ENCODE measurements around the gene IL1F10. TPM values are rescaled to one million over a fixed set of nuclear protein-coding genes. Genes with fewer than 3 reads are reported as not detected.

IL1F10 gene
- polyA plus RNA-seq, 1 donor (not counting 4 experiments of a cell fraction or from before 2014, with no cell fraction given): 0.37 TPM

- no peak overlapping the region for H3K9ac ChIP-seq (ENCODE audit: control insufficient read depth, extremely low read depth, insufficient read depth, low read length)
- FAIRE-seq (no peak), DNase-seq (ENCODE audit: low read depth, low spot score) (no peak)
- H3K4me3 ChIP-seq (ENCODE audit: control insufficient read depth in 2 of 3, extremely low read depth in 1 of 3, insufficient read depth in 2 of 3, low read depth in 1 of 3, low read length in 3 of 3): no peak overlapping the region
- dilution Hi-C loops (cut with MboI; ENCODE audit: extremely low pct_ligation_motif_present, low sequenced_read_pairs): no loop called here
- H2AFZ ChIP-seq (ENCODE audit: control insufficient read depth, low read length): no peak overlapping the region
- H4K20me1 ChIP-seq (ENCODE audit: control insufficient read depth, extremely low read depth, insufficient read depth, low read length): no peaks in the 10 kb centered on the region
- H3K9me3 ChIP-seq (ENCODE audit: control insufficient read depth, low read depth, low read length): peaks cover 8% of the 10 kb centered on the region
- no peaks in the 10 kb centered on the region for H3K27me3 ChIP-seq (ENCODE audit: control insufficient read depth, extremely low read depth, insufficient read depth, low read length)
- no peaks in the 10 kb centered on the region for H3K36me3 ChIP-seq (ENCODE audit: control insufficient read depth in 2 of 2, extremely low read depth in 1 of 2, insufficient read depth in 2 of 2, low read length in 2 of 2)
- H3K4me1 ChIP-seq (ENCODE audit: control insufficient read depth, extremely low read depth, insufficient read depth, low read length): peaks cover 11% of the 10 kb centered on the region
- TF ChIP-seq EZH2 (IDR thresholded peaks at IDR 0.05; ENCODE audit: low read length): no peak
- TF ChIP-seq CTCF (optimal IDR thresholded peaks at IDR 0.05 in 1 of 3, IDR thresholded peaks at IDR 0.05 in 1 of 3, conservative IDR thresholded peaks at IDR 0.05 in 1 of 3; ENCODE audit: extremely low read depth in 1 of 3, insufficient read depth in 2 of 3, low read length in 3 of 3): no peak
- no peaks in the 10 kb centered on the region for H3K9me1 ChIP-seq (ENCODE audit: control insufficient read depth, extremely low read depth, insufficient read depth, low read length)
- H3K27ac ChIP-seq (ENCODE audit: control insufficient read depth, insufficient read depth, low read length): no peak overlapping the region
- no peaks in the 10 kb centered on the region for H3K79me2 ChIP-seq (ENCODE audit: control insufficient read depth, insufficient read depth, low read length)
- no peak overlapping the region for H3K4me2 ChIP-seq (ENCODE audit: control insufficient read depth, extremely low read depth, insufficient read depth, low read depth, low read length)
Observed at GRCh38 chr2:113054066-113054465, 13.7 kb upstream of the IL1F10 start.

- Histone ChIP-seq H3K4me1 (ENCODE audit: control insufficient read depth, extremely low read depth, insufficient read depth, low read length) (peaks cover 18% of the 10 kb centered on the region), H3K4me2 (ENCODE audit: control insufficient read depth, extremely low read depth, insufficient read depth, low read depth, low read length) (no peak overlapping the region), H3K27me3 (ENCODE audit: control insufficient read depth, extremely low read depth, insufficient read depth, low read length) (no peaks in the 10 kb centered on the region), H3K9me3 (ENCODE audit: control insufficient read depth, low read depth, low read length) (peaks cover 8% of the 10 kb centered on the region), H3K36me3 (ENCODE audit: control insufficient read depth in 2 of 2, extremely low read depth in 1 of 2, insufficient read depth in 2 of 2, low read length in 2 of 2) (no peaks in the 10 kb centered on the region), H3K4me3 (ENCODE audit: control insufficient read depth in 2 of 3, extremely low read depth in 1 of 3, insufficient read depth in 2 of 3, low read depth in 1 of 3, low read length in 3 of 3) (no peak overlapping the region), H3K9ac (ENCODE audit: control insufficient read depth, extremely low read depth, insufficient read depth, low read length) (no peak overlapping the region), H3K27ac (ENCODE audit: control insufficient read depth, insufficient read depth, low read length) (no peak overlapping the region), H3K79me2 (ENCODE audit: control insufficient read depth, insufficient read depth, low read length) (no peaks in the 10 kb centered on the region), H4K20me1 (ENCODE audit: control insufficient read depth, extremely low read depth, insufficient read depth, low read length) (no peaks in the 10 kb centered on the region), H2AFZ (ENCODE audit: control insufficient read depth, low read length) (no peak overlapping the region), H3K9me1 (ENCODE audit: control insufficient read depth, extremely low read depth, insufficient read depth, low read length) (no peaks in the 10 kb centered on the region)
- no peak for FAIRE-seq
- no peak for DNase-seq (ENCODE audit: low read depth, low spot score)
- dilution Hi-C loops (cut with MboI; ENCODE audit: extremely low pct_ligation_motif_present, low sequenced_read_pairs): no loop called here
- TF ChIP-seq EZH2 (IDR thresholded peaks at IDR 0.05; ENCODE audit: low read length) (no peak), CTCF (optimal IDR thresholded peaks at IDR 0.05 in 1 of 3, IDR thresholded peaks at IDR 0.05 in 1 of 3, conservative IDR thresholded peaks at IDR 0.05 in 1 of 3; ENCODE audit: extremely low read depth in 1 of 3, insufficient read depth in 2 of 3, low read length in 3 of 3) (no peak)
Observed at GRCh38 chr2:113056521-113056920, 11.2 kb upstream of the IL1F10 start.

All from keratinocyte (primary cell).